ENCODE results near the gene RELB. TPM values are rescaled to one million over a fixed set of nuclear protein-coding genes. Genes with fewer than 3 reads are reported as not detected.
A peak's percentile ranks its signal among the peaks of the same experiment; 100 is the strongest.

Gene RELB
- total and polyA plus RNA-seq, 9 of the 15 experiments (the other 6 are each of a cell fraction or from before 2014, with no cell fraction given), result 0.15 to 1.1 (median 0.28) TPM; not detected in 2

GRCh38 chr19:44954649-44955504 is 46.4 kb upstream of the RELB start, which contains the start of gene CLPTM1:
TSS of gene CLPTM1 (plus strand) at chr19:44955380. CDS start at chr19:44955396, 16 bp downstream.
- peak within 1 kb of the TSS; percentile 92 for H2AFZ ChIP-seq (ENCODE audit: low read depth, low read length)
- DNase-seq (ENCODE audit: extremely low read depth in 1 of 4, low spot score in 3 of 4) (peak; percentile 96 to 98 (median 97)), ATAC-seq (peak; percentile 97), FAIRE-seq (peak; percentile 91)
- peaks cover 56% of the 10 kb centered on the region for H3K79me2 ChIP-seq (ENCODE audit: control insufficient read depth, insufficient read depth, low read length)
- TSS peak; percentile 94 for BruUV-seq (replicated peaks)
- peaks cover 21% of the 10 kb centered on the region; the same call in 2 of the 3 replicates for H3K36me3 ChIP-seq (ENCODE audit: control insufficient read depth, insufficient read depth, low read length)
- intact Hi-C loops (cut with micrococcal nuclease) (no loop called here), in situ Hi-C loops (cut with MboI) (loop anchor here (5.0 kb wide), 1 partner anchor 43 kb away; the partner anchor contains the start of gene APOC1)
- H3K9me3 ChIP-seq (replicated peaks; ENCODE audit: control insufficient read depth, insufficient read depth, low read depth, low read length), result no peaks in the 10 kb centered on the region
- ChIA-PET CTCF (ENCODE audit: low intra/inter-chr PET ratio) (interaction anchor here (1.1 kb wide), 1 partner anchor 52 kb away, joined by 3 read pairs; no protein-coding TSS in a partner anchor), POLR2A (interaction anchor here (0.6 to 1.6 kb wide), 12 partner anchors 11 to 1790 kb away, joined by 3 to 8 read pairs (median 4); partner anchors contain the start of genes APOE and TRAPPC6A)
- under 1% methylated on average over 54 of the region's 65 CpGs for WGBS (ENCODE audit: insufficient coverage, low coverage, missing lambda C conversion rate)
- H3K9ac ChIP-seq (ENCODE audit: insufficient read depth in 1 of 2, low read depth in 2 of 2, low read length in 2 of 2), result peak within 1 kb of the TSS; percentile 89 to 100
- peak within 1 kb of the TSS; percentile 100 for H3K4me3 ChIP-seq
- H3K9me1 ChIP-seq (ENCODE audit: control insufficient read depth, insufficient read depth, low read length), result peaks cover 7% of the 10 kb centered on the region
- H3K27me3 ChIP-seq (ENCODE audit: control insufficient read depth in 2 of 2, insufficient read depth in 2 of 2, low read length in 2 of 2), result no peaks in the 10 kb centered on the region
- H3K4me2 ChIP-seq (ENCODE audit: insufficient read depth, low read length), result peak within 1 kb of the TSS; percentile 100
- H3K4me1 ChIP-seq (replicated peaks in 1 of 2; ENCODE audit: control insufficient read depth in 2 of 2, insufficient read depth in 2 of 2, low read length in 2 of 2), result peaks cover 16 to 31% of the 10 kb centered on the region in 2 experiments; a peak in 4 of 5 replicates
- peak within 1 kb of the TSS; percentile 90 for H3K27ac ChIP-seq (ENCODE audit: extremely low read depth, low read depth, low read length)
- H4K20me1 ChIP-seq (replicated peaks; ENCODE audit: control insufficient read depth, insufficient read depth, low read length), result peaks cover 13% of the 10 kb centered on the region; the same call in 1 of the 2 replicates
- TF ChIP-seq OTX1 (CRISPR knock-in tag; IDR thresholded peaks at IDR 0.05), result no peak
- 0 out of 2 replicates have a peak, but pooled peaks have one; percentile 63 for TF ChIP-seq ZNF609 (CRISPR knock-in tag; IDR thresholded peaks at IDR 0.05; ENCODE audit: borderline replicate concordance)
- TF ChIP-seq DEAF1 (CRISPR knock-in tag; IDR thresholded peaks at IDR 0.05), result no peak
- TF ChIP-seq KDM1A (IDR thresholded peaks at IDR 0.05), result no peak
- no peak for TF ChIP-seq CBX3 (IDR thresholded peaks at IDR 0.05; ENCODE audit: borderline replicate concordance in 1 of 2, low read length in 2 of 2)
- no peak for TF ChIP-seq SRF (CRISPR knock-in tag; IDR thresholded peaks at IDR 0.05)
- no peak for TF ChIP-seq STAT6 (CRISPR knock-in tag; IDR thresholded peaks at IDR 0.05)

Data from K562 (cell line).